GM12864 (cell line): ENCODE results near the gene SHFL.

Experiments used
- DNase-seq: peaks from one replicate; pipeline ENCODE4 v3.0.0-alpha.2; 2011; ENCODE audit warnings: low read depth
- H3K4me3 ChIP-seq: 2 replicates; pipeline ENCODE4 v1.5.1; 2011; ENCODE audit warnings: mild to moderate bottlenecking, low read depth, low read length, control low read depth
- CTCF ChIP-seq: IDR thresholded peaks from 2 replicates; pipeline ENCODE4 v1.5.1; 2011; ENCODE audit warnings: low read depth, mild to moderate bottlenecking, moderate library complexity, low read length, control low read depth, inconsistent platforms; ENCODE audit errors: missing control alignments

The SHFL gene

GRCh38 chr19:10087296-10088061 lies 1.4 kb downstream of the SHFL start:
- no peak for TF ChIP-seq CTCF
- H3K4me3 ChIP-seq, result peak overlapping the region; percentile 97
- DNase-seq, result no peak

- H3K4me3 ChIP-seq, result no peak overlapping the region
- no peak for DNase-seq
- no peak for TF ChIP-seq CTCF
These were observed 2.9 kb downstream of the SHFL start for GRCh38 chr19:10088949-10089554.

- no peak overlapping the region for H3K4me3 ChIP-seq
- no peak for TF ChIP-seq CTCF
These were observed 3.8 kb downstream of the SHFL start for GRCh38 chr19:10089801-10090375.

GRCh38 chr19:10091370-10091687 lies 5.2 kb downstream of the SHFL start:
- H3K4me3 ChIP-seq, result no peak overlapping the region
- TF ChIP-seq CTCF, result no peak
- DNase-seq, result no peak

More at GRCh38 chr19:10089801-10090375, 3.8 kb downstream of the SHFL start:
- no peak for DNase-seq

- no peak for DNase-seq
- no peak for TF ChIP-seq CTCF
- no peak overlapping the region for H3K4me3 ChIP-seq
These were observed 6.0 kb downstream of the SHFL start for GRCh38 chr19:10091895-10092641.

GRCh38 chr19:10092648-10093294 lies 6.7 kb downstream of the SHFL start:
- no peak for DNase-seq
- no peak overlapping the region for H3K4me3 ChIP-seq
- TF ChIP-seq CTCF, result no peak
